Astrocyte (in vitro differentiated cells and primary cell): ENCODE results near the gene SLC6A11. TPM values are rescaled to one million over a fixed set of nuclear protein-coding genes. Genes with fewer than 3 reads are reported as not detected.

Source experiments
- DNase-seq: peaks from one replicate; pipeline ENCODE4 v3.0.0-alpha.2; 2010; ENCODE audit warnings: low read depth
- FAIRE-seq: peaks from 2 replicates; lab custom pipeline; 2011; peaks lifted over from hg19 to GRCh38; lab: Jason Lieb, UNC
- H2AFZ ChIP-seq: 2 replicates; pipeline ENCODE4 v1.6.0; 2012; ENCODE audit warnings: low read depth, low read length, inconsistent platforms
- H3K27ac ChIP-seq: 2 replicates; pipeline ENCODE4 v1.5.1; 2011; ENCODE audit warnings: low read depth, low read length, inconsistent platforms
- H3K27me3 ChIP-seq: 2 replicates; pipeline ENCODE4 v1.6.0; 2011; ENCODE audit warnings: low read length, inconsistent platforms; ENCODE audit not compliant: insufficient read depth
- H3K36me3 ChIP-seq: 2 replicates; pipeline ENCODE4 v1.5.1; 2011; ENCODE audit warnings: low read length, inconsistent platforms; ENCODE audit not compliant: insufficient read depth
- H3K4me1 ChIP-seq: 2 replicates; pipeline ENCODE4 v1.5.1; 2011; ENCODE audit warnings: low read length, inconsistent platforms; ENCODE audit not compliant: insufficient read depth
- H3K4me2 ChIP-seq: 2 replicates; pipeline ENCODE4 v1.6.0; 2012; ENCODE audit warnings: low read length, inconsistent platforms
- H3K4me3 ChIP-seq: 2 replicates; pipeline ENCODE4 v1.5.1; 2011; ENCODE audit warnings: low read depth, mild to moderate bottlenecking, low read length, inconsistent platforms; ENCODE audit not compliant: insufficient read depth
- H3K79me2 ChIP-seq: 2 replicates; pipeline ENCODE4 v1.6.0; 2012; ENCODE audit warnings: mild to moderate bottlenecking, low read length, inconsistent platforms; ENCODE audit not compliant: insufficient read depth
- H3K9ac ChIP-seq: 2 replicates; pipeline ENCODE4 v1.6.0; 2012; ENCODE audit warnings: mild to moderate bottlenecking, low read length, inconsistent platforms
- H3K9me3 ChIP-seq: 2 replicates; pipeline ENCODE4 v1.5.1; 2012; ENCODE audit warnings: low read depth, mild to moderate bottlenecking, low read length, inconsistent platforms; ENCODE audit not compliant: insufficient read depth
- H4K20me1 ChIP-seq: 2 replicates; pipeline ENCODE4 v1.6.0; 2012; ENCODE audit warnings: low read length, inconsistent platforms; ENCODE audit not compliant: insufficient read depth
- H3K27ac Mint-ChIP-seq: one replicate; pipeline ENCODE4 v1.8.0; 2021; ENCODE audit warnings: mild to moderate bottlenecking, mixed read lengths; ENCODE audit not compliant: unreplicated experiment
- H3K27me3 Mint-ChIP-seq: one replicate; pipeline ENCODE4 v1.8.0; 2021; ENCODE audit warnings: low read depth, mixed read lengths; ENCODE audit not compliant: unreplicated experiment
- H3K36me3 Mint-ChIP-seq: one replicate; pipeline ENCODE4 v1.8.0; 2021; ENCODE audit warnings: low read depth, mixed read lengths; ENCODE audit not compliant: unreplicated experiment
- H3K4me1 Mint-ChIP-seq: one replicate; pipeline ENCODE4 v1.8.0; 2021; ENCODE audit warnings: low read depth, mixed read lengths; ENCODE audit not compliant: unreplicated experiment
- H3K4me3 Mint-ChIP-seq: one replicate; pipeline ENCODE4 v1.8.0; 2021; ENCODE audit warnings: mild to moderate bottlenecking, moderate library complexity, mixed read lengths; ENCODE audit not compliant: unreplicated experiment
- H3K9me3 Mint-ChIP-seq: one replicate; pipeline ENCODE4 v1.8.0; 2021; ENCODE audit warnings: mild to moderate bottlenecking, mixed read lengths; ENCODE audit not compliant: unreplicated experiment
- EZH2 ChIP-seq: IDR thresholded peaks from 2 replicates; pipeline ENCODE4 v1.6.1; 2012; ENCODE audit warnings: mild to moderate bottlenecking, low read length, inconsistent platforms; ENCODE audit not compliant: insufficient read depth
- total RNA-seq: library from RNA; stranded (reverse); gene quantifications from 2 replicates; pipeline ENCODE4 v1.2.1, GENCODE V29; 2021
- TF ChIP-seq, protein P1 (sequence below): IDR thresholded peaks from 2 replicates; pipeline ENCODE4 v1.5.1; 2011; ENCODE audit warnings: low read depth, mild to moderate bottlenecking, inconsistent platforms, low read length, moderate library complexity; ENCODE audit not compliant: insufficient read depth

The SLC6A11 gene
- total RNA-seq, 1 donor from 2014 or later: 0.34 TPM

DNA sequence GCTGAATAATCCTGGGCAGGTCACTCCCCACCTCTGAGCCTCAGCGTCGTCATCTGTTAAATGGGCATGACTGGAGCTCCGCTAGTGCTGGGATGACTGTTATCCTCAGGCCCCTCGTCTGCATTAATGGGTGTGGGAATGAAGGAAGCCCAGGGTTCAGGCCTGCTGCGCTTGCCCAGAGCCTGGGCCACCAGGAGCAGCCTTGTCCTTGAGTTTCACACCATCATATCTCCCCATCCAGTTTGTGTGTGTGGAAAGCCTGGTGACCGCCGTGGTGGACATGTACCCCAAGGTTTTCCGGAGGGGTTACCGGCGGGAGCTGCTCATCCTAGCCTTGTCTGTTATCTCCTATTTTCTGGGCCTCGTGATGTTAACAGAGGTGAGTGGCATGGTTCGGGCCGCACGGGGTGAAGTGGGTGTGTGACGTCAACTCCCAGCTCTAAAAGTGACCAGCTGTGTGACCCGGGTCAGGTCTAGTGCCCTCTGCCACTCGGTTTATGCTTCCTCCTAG lies 113.0 kb downstream of the SLC6A11 start:
- H3K36me3 ChIP-seq: no peaks in the 10 kb centered on the region
- Mint-ChIP-seq H3K9me3 (peaks cover 3% of the 10 kb centered on the region), H3K4me1 (peaks cover 5% of the 10 kb centered on the region), H3K27ac (no peak overlapping the region), H3K27me3 (peaks cover 50% of the 10 kb centered on the region), H3K4me3 (no peak overlapping the region), H3K36me3 (no peaks in the 10 kb centered on the region)
- H3K4me3 ChIP-seq: no peak overlapping the region
- H2AFZ ChIP-seq: no peak overlapping the region
- H3K4me1 ChIP-seq: peaks cover 17% of the 10 kb centered on the region
- FAIRE-seq (no peak), DNase-seq (no peak)
- no peak overlapping the region for H3K9ac ChIP-seq
- TF ChIP-seq, protein P1, sequence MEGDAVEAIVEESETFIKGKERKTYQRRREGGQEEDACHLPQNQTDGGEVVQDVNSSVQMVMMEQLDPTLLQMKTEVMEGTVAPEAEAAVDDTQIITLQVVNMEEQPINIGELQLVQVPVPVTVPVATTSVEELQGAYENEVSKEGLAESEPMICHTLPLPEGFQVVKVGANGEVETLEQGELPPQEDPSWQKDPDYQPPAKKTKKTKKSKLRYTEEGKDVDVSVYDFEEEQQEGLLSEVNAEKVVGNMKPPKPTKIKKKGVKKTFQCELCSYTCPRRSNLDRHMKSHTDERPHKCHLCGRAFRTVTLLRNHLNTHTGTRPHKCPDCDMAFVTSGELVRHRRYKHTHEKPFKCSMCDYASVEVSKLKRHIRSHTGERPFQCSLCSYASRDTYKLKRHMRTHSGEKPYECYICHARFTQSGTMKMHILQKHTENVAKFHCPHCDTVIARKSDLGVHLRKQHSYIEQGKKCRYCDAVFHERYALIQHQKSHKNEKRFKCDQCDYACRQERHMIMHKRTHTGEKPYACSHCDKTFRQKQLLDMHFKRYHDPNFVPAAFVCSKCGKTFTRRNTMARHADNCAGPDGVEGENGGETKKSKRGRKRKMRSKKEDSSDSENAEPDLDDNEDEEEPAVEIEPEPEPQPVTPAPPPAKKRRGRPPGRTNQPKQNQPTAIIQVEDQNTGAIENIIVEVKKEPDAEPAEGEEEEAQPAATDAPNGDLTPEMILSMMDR: no peak
- no peak for TF ChIP-seq EZH2
- no peaks in the 10 kb centered on the region for H3K27me3 ChIP-seq
- H3K4me2 ChIP-seq: no peak overlapping the region
- H4K20me1 ChIP-seq: no peaks in the 10 kb centered on the region
- no peak overlapping the region for H3K27ac ChIP-seq
- H3K79me2 ChIP-seq: no peaks in the 10 kb centered on the region
- no peaks in the 10 kb centered on the region for H3K9me3 ChIP-seq

DNA sequence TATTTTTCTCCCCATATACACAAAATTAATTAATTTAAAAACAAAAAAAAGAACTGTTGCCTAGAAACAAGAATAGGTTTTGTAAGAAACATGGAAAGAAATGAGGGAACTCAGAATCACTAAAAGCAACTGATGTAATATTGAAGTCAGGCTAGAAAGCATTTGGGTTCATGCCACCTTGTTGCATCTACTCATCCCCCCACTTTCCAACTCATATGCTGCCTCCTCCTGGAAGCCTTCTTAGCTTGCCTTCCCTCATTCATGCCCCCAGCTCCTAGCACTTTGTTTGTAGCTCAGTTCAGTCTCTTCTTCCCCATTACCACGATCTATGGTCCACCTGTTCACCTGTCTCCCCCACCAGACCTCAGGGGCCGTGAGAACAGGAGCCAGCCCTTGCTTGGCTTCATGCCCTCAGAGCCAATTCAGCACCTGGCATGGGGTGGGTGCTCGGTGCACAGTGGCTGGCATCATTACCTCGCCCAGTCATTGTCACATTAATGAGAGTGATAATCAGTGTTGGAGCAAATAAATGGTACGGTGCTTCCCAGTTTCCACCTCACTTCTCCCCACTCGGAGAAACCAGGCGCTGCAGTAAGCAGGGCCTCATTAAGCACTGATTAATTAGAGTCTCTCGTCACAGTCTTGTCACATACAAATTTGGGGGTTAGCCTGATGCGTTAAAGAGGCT lies 114.1 kb downstream of the SLC6A11 start:
- peaks cover 24% of the 10 kb centered on the region for H3K4me1 ChIP-seq
- H3K27me3 Mint-ChIP-seq: peaks cover 48% of the 10 kb centered on the region
- H3K4me3 Mint-ChIP-seq: no peak overlapping the region
- H2AFZ ChIP-seq: no peak overlapping the region
- no peaks in the 10 kb centered on the region for H3K79me2 ChIP-seq
- FAIRE-seq: no peak
- DNase-seq: no peak
- no peak overlapping the region for H3K9ac ChIP-seq
- no peaks in the 10 kb centered on the region for H3K36me3 Mint-ChIP-seq
- H3K27me3 ChIP-seq: no peaks in the 10 kb centered on the region
- no peak for TF ChIP-seq EZH2
- TF ChIP-seq, protein P1: no peak
- H3K27ac ChIP-seq: no peak overlapping the region
- peaks cover 7% of the 10 kb centered on the region for H3K4me1 Mint-ChIP-seq
- no peak overlapping the region for H3K4me3 ChIP-seq
- no peak overlapping the region for H3K27ac Mint-ChIP-seq
- no peaks in the 10 kb centered on the region for H4K20me1 ChIP-seq
- H3K4me2 ChIP-seq: no peak overlapping the region
- H3K36me3 ChIP-seq: no peaks in the 10 kb centered on the region
- peaks cover 2% of the 10 kb centered on the region for H3K9me3 Mint-ChIP-seq
- no peaks in the 10 kb centered on the region for H3K9me3 ChIP-seq

DNA sequence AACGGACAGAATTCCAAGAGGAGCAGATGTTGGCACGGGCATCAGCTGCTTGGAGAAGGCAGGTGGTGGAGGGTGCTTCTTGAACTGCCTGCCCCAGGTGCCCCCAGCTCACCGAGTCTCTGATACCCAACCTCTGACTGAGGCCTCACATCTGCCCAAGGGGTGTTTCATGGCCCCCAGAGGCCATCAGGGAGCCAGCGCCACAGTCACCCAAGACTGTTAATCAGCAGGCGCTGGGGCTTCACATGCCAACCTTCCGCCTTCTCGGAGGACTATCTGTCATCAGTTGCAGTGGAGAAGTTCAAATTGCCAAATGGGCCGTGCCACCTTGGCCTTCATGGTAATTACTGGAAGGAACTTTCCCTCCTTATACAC lies 114.6 kb downstream of the SLC6A11 start:
- DNase-seq (no peak), FAIRE-seq (no peak)
- no peaks in the 10 kb centered on the region for H3K36me3 Mint-ChIP-seq
- H3K9ac ChIP-seq: no peak overlapping the region
- no peak overlapping the region for H2AFZ ChIP-seq
- peaks cover 24% of the 10 kb centered on the region for H3K4me1 ChIP-seq
- H3K9me3 ChIP-seq: no peaks in the 10 kb centered on the region
- no peak overlapping the region for H3K27ac ChIP-seq
- H3K4me3 Mint-ChIP-seq: no peak overlapping the region
- peaks cover 7% of the 10 kb centered on the region for H3K4me1 Mint-ChIP-seq
- no peak overlapping the region for H3K4me2 ChIP-seq
- no peaks in the 10 kb centered on the region for H3K27me3 ChIP-seq
- no peak overlapping the region for H3K27ac Mint-ChIP-seq
- H3K9me3 Mint-ChIP-seq: no peaks in the 10 kb centered on the region
- no peak overlapping the region for H3K4me3 ChIP-seq
- H3K27me3 Mint-ChIP-seq: peaks cover 48% of the 10 kb centered on the region
- no peaks in the 10 kb centered on the region for H3K79me2 ChIP-seq
- no peaks in the 10 kb centered on the region for H3K36me3 ChIP-seq
- H4K20me1 ChIP-seq: no peaks in the 10 kb centered on the region
- TF ChIP-seq, protein P1: no peak
- TF ChIP-seq EZH2: no peak
